Frontal cortex (tissue), 4 donors: ENCODE results near the gene PRR16. TPM values are rescaled to one million over a fixed set of nuclear protein-coding genes. Genes with fewer than 3 reads are reported as not detected.
A peak's percentile ranks its signal among the peaks of the same experiment; 100 is the strongest.
"Not testable (repeated sequence)": the region's sequence is repeated elsewhere in the genome, so short reads cannot be mapped to it uniquely, and the experiment has no call there.

ENCODE experiments used
- DNase-seq, 2 donors: peaks; one replicate each; pipeline ENCODE4 v3.0.0; 2012; ENCODE audit warnings: low spot score in 2 of 2
- FAIRE-seq: peaks from 2 replicates; lab custom pipeline; 2012; peaks lifted over from hg19 to GRCh38; lab: Jason Lieb, UNC
- total RNA-seq: library from RNA; depleted of rRNA; stranded (reverse); fragments of >200 nt; gene quantifications from one replicate; pipeline ENCODE4 v1.2.3, GENCODE V29; 2014
- donor health status: control.
- donor health status: control.
- donor health status: control.

PRR16 gene
- total RNA-seq = 1.2 TPM

GRCh38 chr5:120463991-120464626 is at the start of gene PRR16:
Gene PRR16, plus strand, starts transcription at chr5:120464300.
- FAIRE-seq = no peak
- DNase-seq = peak; percentile 60 to 70

GRCh38 chr5:120415985-120416384 is 48.1 kb upstream of the PRR16 start:
- FAIRE-seq = no peak

GRCh38 chr5:120419127-120419526 is 45.0 kb upstream of the PRR16 start:
- no peak for DNase-seq

More at GRCh38 chr5:120415985-120416384, 48.1 kb upstream of the PRR16 start:
- DNase-seq = no peak

GRCh38 chr5:120426633-120427275 is 37.3 kb upstream of the PRR16 start:
- FAIRE-seq, DNase-seq: not testable (repeated sequence)

More at GRCh38 chr5:120419127-120419526, 45.0 kb upstream of the PRR16 start:
- no peak for FAIRE-seq

- FAIRE-seq (no peak), DNase-seq (no peak)
Measured at GRCh38 chr5:120430572-120430971, 33.5 kb upstream of the PRR16 start.

- FAIRE-seq (no peak), DNase-seq (no peak)
Measured at GRCh38 chr5:120432861-120433260, 31.2 kb upstream of the PRR16 start.

- FAIRE-seq (no peak), DNase-seq (no peak)
Measured at GRCh38 chr5:120435129-120435528, 29.0 kb upstream of the PRR16 start.

GRCh38 chr5:120436996-120437395 is 27.1 kb upstream of the PRR16 start:
- DNase-seq (no peak), FAIRE-seq (no peak)

GRCh38 chr5:120442694-120443093 is 21.4 kb upstream of the PRR16 start:
- DNase-seq (no peak), FAIRE-seq (no peak)

- DNase-seq (no peak), FAIRE-seq (no peak)
Measured at GRCh38 chr5:120443607-120444006, 20.5 kb upstream of the PRR16 start.

GRCh38 chr5:120446068-120446492 is 18.0 kb upstream of the PRR16 start:
- no peak for DNase-seq

GRCh38 chr5:120446901-120447300 is 17.2 kb upstream of the PRR16 start:
- FAIRE-seq = no peak
- DNase-seq = no peak

More at GRCh38 chr5:120446068-120446492, 18.0 kb upstream of the PRR16 start:
- FAIRE-seq = no peak

GRCh38 chr5:120447706-120448239 is 16.3 kb upstream of the PRR16 start:
- DNase-seq (no peak), FAIRE-seq (no peak)

- FAIRE-seq (no peak), DNase-seq (no peak)
Measured at GRCh38 chr5:120449501-120449900, 14.6 kb upstream of the PRR16 start.

GRCh38 chr5:120450910-120451309 is 13.2 kb upstream of the PRR16 start:
- DNase-seq (no peak), FAIRE-seq (no peak)

GRCh38 chr5:120451445-120451844 is 12.7 kb upstream of the PRR16 start:
- DNase-seq (no peak), FAIRE-seq (no peak)

GRCh38 chr5:120452471-120452870 is 11.6 kb upstream of the PRR16 start:
- no peak for FAIRE-seq
- DNase-seq = no peak

- DNase-seq = no peak
- no peak for FAIRE-seq
Measured at GRCh38 chr5:120454094-120454798, 9.9 kb upstream of the PRR16 start.

GRCh38 chr5:120456006-120456405 is 8.1 kb upstream of the PRR16 start:
- FAIRE-seq = no peak
- no peak for DNase-seq

GRCh38 chr5:120457839-120458507 is 6.1 kb upstream of the PRR16 start:
- FAIRE-seq (no peak), DNase-seq (no peak)
